ENCODE data around the gene UGT1A1.

DNA sequence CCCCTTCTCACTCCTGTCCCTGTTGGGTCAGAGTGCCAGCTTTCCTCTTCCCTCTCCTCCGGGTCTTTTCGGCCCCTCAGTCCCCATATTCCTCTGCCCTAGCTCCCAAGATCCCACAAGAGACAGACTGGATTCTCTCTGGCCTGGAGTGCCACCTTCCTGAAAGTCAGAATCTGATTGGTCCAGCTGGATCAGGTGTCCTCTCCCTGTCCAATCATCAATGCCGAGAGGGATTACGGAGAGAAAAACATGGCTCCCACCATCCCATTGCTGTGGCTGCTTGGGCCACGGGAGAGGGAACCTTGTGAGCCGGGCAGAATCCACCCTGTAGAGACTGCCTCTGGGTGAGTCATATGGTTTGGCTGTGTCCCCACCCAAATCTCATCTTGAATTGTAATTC is 15.3 kb downstream of the UGT1A1 start:
- TF ChIP-seq CTCF (IDR thresholded peaks at IDR 0.05; ENCODE audit: insufficient read depth, low read length, poor library complexity, severe bottlenecking): no peak
- TF ChIP-seq EZH2phosphoT487 (conservative IDR thresholded peaks at IDR 0.05; ENCODE audit: low read length): no peak
